ENCODE results near the gene MRPL18.

DNA sequence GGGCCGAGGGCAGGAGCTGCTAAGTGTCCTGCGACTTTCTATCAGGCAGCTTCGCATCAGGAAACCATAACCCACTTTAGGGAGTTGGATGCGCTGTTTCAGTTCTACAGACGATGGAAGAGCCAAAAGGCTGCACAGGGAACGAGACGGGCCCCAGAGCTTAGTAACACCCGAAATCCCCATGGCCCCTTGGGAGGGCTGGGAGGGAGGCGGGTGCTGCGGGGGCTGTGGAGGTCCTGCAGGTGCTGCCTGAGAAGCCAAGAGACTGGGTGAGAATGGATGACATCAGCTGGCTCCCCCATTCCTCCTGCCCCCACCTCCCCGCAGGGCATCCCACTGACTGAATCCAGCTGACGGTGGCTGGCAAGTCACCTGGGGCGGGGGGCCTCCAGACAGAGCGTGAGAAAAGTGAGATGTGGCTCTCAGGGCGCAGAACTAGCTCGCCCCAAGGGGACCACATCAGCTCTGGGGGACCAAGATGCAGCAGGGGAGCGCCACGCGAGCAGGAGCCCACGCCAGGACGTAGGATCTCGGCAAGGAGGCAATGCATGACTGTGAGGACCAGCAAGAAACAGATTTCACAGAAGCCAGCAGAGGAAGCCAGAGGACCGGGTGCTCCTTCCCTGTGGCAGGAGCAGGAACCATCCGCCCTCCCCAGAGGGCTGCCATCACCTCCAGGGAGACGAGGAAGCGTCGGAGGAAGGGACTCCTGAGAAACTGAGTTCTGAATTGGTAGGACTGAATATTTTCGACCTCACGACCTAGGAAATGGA, 46.6 kb downstream of the MRPL18 start:
- TF ChIP-seq CTCF (optimal IDR thresholded peaks at IDR 0.05 in 1 of 3, IDR thresholded peaks at IDR 0.05 in 1 of 3, conservative IDR thresholded peaks at IDR 0.05 in 1 of 3; ENCODE audit: extremely low read depth in 1 of 3, insufficient read depth in 2 of 3, low read length in 3 of 3) = no peak
- no peak for TF ChIP-seq EZH2 (IDR thresholded peaks at IDR 0.05; ENCODE audit: low read length)
